ENCODE measurements around the gene HRK.

DNA sequence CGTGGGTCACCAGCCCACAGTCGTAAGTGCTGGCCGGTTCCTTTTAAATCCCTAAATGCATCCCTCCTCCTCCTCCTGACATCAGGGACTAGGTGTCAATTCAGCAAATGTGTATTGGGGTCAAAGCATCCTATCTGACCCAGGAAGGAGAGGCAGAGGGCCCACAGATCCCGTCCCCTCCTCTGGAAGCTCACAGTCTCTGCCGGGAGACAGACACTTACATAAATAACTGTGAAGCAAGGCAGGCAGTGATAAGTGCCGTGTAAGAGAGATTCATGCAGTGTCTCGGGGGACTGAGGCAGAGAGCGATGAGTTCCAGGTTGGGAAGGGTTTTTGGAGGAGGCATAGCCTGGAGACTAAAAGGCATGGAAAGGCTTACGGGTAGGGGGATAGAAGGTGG lies 44.1 kb downstream of the HRK start:
- TF ChIP-seq, protein P1, sequence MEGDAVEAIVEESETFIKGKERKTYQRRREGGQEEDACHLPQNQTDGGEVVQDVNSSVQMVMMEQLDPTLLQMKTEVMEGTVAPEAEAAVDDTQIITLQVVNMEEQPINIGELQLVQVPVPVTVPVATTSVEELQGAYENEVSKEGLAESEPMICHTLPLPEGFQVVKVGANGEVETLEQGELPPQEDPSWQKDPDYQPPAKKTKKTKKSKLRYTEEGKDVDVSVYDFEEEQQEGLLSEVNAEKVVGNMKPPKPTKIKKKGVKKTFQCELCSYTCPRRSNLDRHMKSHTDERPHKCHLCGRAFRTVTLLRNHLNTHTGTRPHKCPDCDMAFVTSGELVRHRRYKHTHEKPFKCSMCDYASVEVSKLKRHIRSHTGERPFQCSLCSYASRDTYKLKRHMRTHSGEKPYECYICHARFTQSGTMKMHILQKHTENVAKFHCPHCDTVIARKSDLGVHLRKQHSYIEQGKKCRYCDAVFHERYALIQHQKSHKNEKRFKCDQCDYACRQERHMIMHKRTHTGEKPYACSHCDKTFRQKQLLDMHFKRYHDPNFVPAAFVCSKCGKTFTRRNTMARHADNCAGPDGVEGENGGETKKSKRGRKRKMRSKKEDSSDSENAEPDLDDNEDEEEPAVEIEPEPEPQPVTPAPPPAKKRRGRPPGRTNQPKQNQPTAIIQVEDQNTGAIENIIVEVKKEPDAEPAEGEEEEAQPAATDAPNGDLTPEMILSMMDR (IDR thresholded peaks at IDR 0.05), result no peak
- TF ChIP-seq EP300 (IDR thresholded peaks at IDR 0.05), result no peak

Data from gastroesophageal sphincter (tissue), 3 donors.